H1 (cell line): ENCODE data around the gene SMOC2. TPM values are rescaled to one million over a fixed set of nuclear protein-coding genes. Genes with fewer than 3 reads are reported as not detected.

Experiments used
- ASH2L ChIP-seq: fragments of 200-600, 300-600 bp; sonication (generic); IDR thresholded peaks from one replicate; pipeline ENCODE4 v1.7.1; 2017; ENCODE audit warnings: low read length
- ATF3 ChIP-seq: IDR thresholded peaks from 2 replicates; pipeline ENCODE4 v1.6.1; 2011; ENCODE audit warnings: low read depth, mild to moderate bottlenecking, low read length; ENCODE audit not compliant: insufficient read depth
- BRCA1 ChIP-seq: IDR thresholded peaks from 2 replicates; pipeline ENCODE4 v1.6.1; 2012; ENCODE audit warnings: low read depth, low read length, improper control_type of control experiment
- CEBPB ChIP-seq: IDR thresholded peaks from 2 replicates; pipeline ENCODE4 v1.6.1; 2012; ENCODE audit warnings: low read depth, low read length
- CHD7 ChIP-seq: fragments of 300-600 bp; sonication (generic); IDR thresholded peaks from 2 replicates; pipeline ENCODE4 v1.7.1; 2012; ENCODE audit warnings: low read length, moderate library complexity, mild to moderate bottlenecking, inconsistent platforms; ENCODE audit not compliant: insufficient replicate concordance
- EZH2 ChIP-seq: fragments of 200-600 bp; sonication (generic); IDR thresholded peaks from 2 replicates; pipeline ENCODE4 v1.7.1; 2012; ENCODE audit warnings: low read depth, mild to moderate bottlenecking, moderate library complexity, low read length, inconsistent platforms; ENCODE audit not compliant: severe bottlenecking
- GTF2F1 ChIP-seq: IDR thresholded peaks from 2 replicates; pipeline ENCODE4 v1.6.1; 2012; ENCODE audit warnings: low read depth, low read length, improper control_type of control experiment, borderline replicate concordance
- HDAC6 ChIP-seq: IDR thresholded peaks from one replicate; pipeline ENCODE4 v1.7.1; 2012; ENCODE audit warnings: low read depth, mild to moderate bottlenecking, inconsistent platforms, low read length, moderate library complexity
- NANOG ChIP-seq: IDR thresholded peaks from 2 replicates; pipeline ENCODE4 v1.6.1; 2011; ENCODE audit warnings: low read length, low read depth, mild to moderate bottlenecking, inconsistent platforms; ENCODE audit not compliant: insufficient read depth, poor library complexity, severe bottlenecking
- POLR2A ChIP-seq, 2 experiments: IDR thresholded peaks; 1 replicate in 1 of 2; 2 replicates in 1 of 2; pipeline ENCODE4 v1.6.1; 2011; ENCODE audit warnings: low read depth in 2 of 2, low read length in 2 of 2, mild to moderate bottlenecking in 2 of 2; ENCODE audit errors: control extremely low read depth in 1 of 2
- SIN3A ChIP-seq, 2 experiments: IDR thresholded peaks in 1 of 2; conservative IDR thresholded peaks in 1 of 2; 2 replicates each; pipeline ENCODE4 v1.6.1; 2011 to 2012; ENCODE audit warnings: low read length in 2 of 2, improper control_type of control experiment in 1 of 2, low read depth in 1 of 2, mild to moderate bottlenecking in 1 of 2
- SP1 ChIP-seq: IDR thresholded peaks from 2 replicates; pipeline ENCODE4 v1.6.1; 2011; ENCODE audit warnings: low read depth, low read length
- polyA plus RNA-seq, 7 experiments: library from polyadenylated mRNA; depleted of rRNA in 3 of 7; stranded (reverse) in 5 of 7; unstranded in 2 of 7; fragments of >200 nt in 5 of 7; fragments of 200-250 nt in 2 of 7; gene quantifications; 1 replicate in 5 of 7; 2 replicates in 1 of 7; 4 replicates in 1 of 7; pipeline versions ENCODE4 v1.2.1 to v1.2.3, GENCODE V29; 2011 to 2013; ENCODE audit warnings: missing spikeins in 2 of 7, mixed read lengths in 2 of 7
- total RNA-seq: library from RNA; stranded (reverse); fragmentation: NEBNext Ultra II Directional; extraction: Animal tissue kit (Norgen Biotek cat#: 25700); gene quantifications from 2 replicates; pipeline ENCODE4 v1.2.1, GENCODE V29; 2021

SMOC2 gene
- total and polyA plus RNA-seq, 2 of the 8 experiments (the other 6 are each of a cell fraction or from before 2014, with no cell fraction given), result 7.7 to 8.5 TPM

GRCh38 chr6:168537540-168537884 lies 96.5 kb downstream of the SMOC2 start (continued):
- TF ChIP-seq CHD7, result no peak
- no peak for TF ChIP-seq EZH2
- no peak for TF ChIP-seq ASH2L
- no peak for TF ChIP-seq HDAC6
- TF ChIP-seq CEBPB, result no peak
- TF ChIP-seq BRCA1, result no peak
- TF ChIP-seq NANOG, result no peak
- TF ChIP-seq SP1, result no peak
- no peak for TF ChIP-seq POLR2A (IDR thresholded peaks at IDR 0.05; ENCODE audit: control extremely low read depth in 1 of 2, low read depth in 2 of 2, low read length in 2 of 2)
- no peak for TF ChIP-seq GTF2F1
- TF ChIP-seq SIN3A (conservative IDR thresholded peaks at IDR 0.05 in 1 of 2, IDR thresholded peaks at IDR 0.05 in 1 of 2; ENCODE audit: low read depth in 1 of 2, low read length in 2 of 2), result no peak
- no peak for TF ChIP-seq ATF3
